Measurements from ENCODE around the gene NCBP3.

- no peak for TF ChIP-seq POLR2A (IDR thresholded peaks at IDR 0.05)
- no peak for TF ChIP-seq CTCF (IDR thresholded peaks at IDR 0.05)
These were observed 34.9 kb upstream of the NCBP3 start for GRCh38 chr17:3880983-3881382.

Data from body of pancreas (tissue), 4 donors.